ENCODE results near the gene KIRREL3.

KIRREL3 gene

DNA sequence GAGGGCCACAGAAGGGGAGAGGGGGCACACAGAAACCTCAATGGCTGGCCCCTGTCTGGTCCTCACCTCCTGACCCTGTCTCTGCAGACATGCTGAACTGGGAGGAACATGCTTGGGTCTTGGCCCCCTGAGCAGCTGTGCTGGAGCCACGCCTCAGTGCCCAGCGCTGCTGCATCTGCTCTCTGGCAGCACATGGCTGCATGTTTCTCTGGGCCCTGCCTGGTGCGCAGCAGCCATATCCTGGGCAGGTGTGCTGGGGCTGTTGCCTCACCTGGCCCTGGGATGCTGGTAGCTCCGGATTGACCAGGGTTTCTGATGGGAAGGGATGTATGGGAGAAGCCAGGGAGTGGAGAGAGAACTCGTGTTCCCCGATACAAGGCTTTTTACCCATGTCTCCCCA is 397.1 kb downstream of the KIRREL3 start:
- no peak for DNase-seq (ENCODE audit: low read depth)
- TF ChIP-seq, protein P1, sequence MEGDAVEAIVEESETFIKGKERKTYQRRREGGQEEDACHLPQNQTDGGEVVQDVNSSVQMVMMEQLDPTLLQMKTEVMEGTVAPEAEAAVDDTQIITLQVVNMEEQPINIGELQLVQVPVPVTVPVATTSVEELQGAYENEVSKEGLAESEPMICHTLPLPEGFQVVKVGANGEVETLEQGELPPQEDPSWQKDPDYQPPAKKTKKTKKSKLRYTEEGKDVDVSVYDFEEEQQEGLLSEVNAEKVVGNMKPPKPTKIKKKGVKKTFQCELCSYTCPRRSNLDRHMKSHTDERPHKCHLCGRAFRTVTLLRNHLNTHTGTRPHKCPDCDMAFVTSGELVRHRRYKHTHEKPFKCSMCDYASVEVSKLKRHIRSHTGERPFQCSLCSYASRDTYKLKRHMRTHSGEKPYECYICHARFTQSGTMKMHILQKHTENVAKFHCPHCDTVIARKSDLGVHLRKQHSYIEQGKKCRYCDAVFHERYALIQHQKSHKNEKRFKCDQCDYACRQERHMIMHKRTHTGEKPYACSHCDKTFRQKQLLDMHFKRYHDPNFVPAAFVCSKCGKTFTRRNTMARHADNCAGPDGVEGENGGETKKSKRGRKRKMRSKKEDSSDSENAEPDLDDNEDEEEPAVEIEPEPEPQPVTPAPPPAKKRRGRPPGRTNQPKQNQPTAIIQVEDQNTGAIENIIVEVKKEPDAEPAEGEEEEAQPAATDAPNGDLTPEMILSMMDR (IDR thresholded peaks at IDR 0.05; ENCODE audit: insufficient read depth, low read depth, low read length, missing control alignments): no peak
- no peak overlapping the region for H3K4me3 ChIP-seq (ENCODE audit: low read length)

DNA sequence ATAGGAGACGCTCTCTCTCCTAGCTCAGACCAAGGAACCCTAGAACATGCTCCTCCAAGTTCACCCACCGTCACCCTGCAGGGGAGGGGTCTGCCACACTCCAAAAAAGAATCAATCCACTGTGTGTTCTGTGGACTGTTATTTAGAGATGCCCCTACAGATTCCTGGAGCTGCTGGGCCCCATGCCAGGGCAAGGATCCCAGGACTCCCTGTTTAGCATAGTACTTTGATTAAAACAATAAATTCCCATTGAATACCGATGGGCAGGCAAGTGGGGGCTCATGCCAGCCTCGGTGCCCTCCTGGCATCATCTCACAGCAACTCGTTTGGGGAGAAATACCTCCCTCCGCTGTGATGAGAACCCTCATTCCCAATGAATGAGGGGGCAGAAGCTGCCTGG is 397.6 kb downstream of the KIRREL3 start:
- TF ChIP-seq, protein P1 (IDR thresholded peaks at IDR 0.05; ENCODE audit: insufficient read depth, low read depth, low read length, missing control alignments): no peak
- H3K4me3 ChIP-seq (ENCODE audit: low read length): no peak overlapping the region
- no peak for DNase-seq (ENCODE audit: low read depth)

DNA sequence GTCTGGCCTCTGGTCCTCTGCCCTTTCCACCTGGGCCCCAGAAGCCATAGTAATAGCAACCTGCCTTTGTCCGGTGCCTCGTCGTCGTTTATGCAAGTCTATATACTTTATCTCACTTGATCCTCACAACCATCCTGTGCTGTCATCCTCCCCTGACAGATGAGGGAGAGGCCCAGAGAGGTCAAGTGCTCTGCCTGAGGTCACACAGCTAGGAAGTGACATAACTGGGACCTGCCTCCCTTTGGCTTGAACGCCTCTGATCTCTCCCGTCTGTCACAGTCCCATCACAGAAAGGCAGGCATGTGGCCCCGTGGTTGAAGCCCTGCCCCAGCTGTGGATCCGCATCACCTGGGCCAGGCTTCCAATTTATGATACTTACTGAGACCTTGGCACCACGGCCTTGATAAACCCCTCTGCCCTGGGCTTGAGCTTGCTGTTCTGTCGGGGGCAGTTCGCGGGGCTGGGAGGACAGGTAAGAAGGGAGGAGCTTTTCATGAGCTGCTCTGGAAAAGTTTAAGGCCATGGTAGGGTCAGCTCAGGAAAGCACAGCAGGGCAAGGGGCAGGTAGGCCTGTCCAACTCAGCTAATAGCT is 398.1 kb downstream of the KIRREL3 start:
- TF ChIP-seq, protein P1 (IDR thresholded peaks at IDR 0.05; ENCODE audit: insufficient read depth, low read depth, low read length, missing control alignments): no peak
- no peak for DNase-seq (ENCODE audit: low read depth)
- no peak overlapping the region for H3K4me3 ChIP-seq (ENCODE audit: low read length)

DNA sequence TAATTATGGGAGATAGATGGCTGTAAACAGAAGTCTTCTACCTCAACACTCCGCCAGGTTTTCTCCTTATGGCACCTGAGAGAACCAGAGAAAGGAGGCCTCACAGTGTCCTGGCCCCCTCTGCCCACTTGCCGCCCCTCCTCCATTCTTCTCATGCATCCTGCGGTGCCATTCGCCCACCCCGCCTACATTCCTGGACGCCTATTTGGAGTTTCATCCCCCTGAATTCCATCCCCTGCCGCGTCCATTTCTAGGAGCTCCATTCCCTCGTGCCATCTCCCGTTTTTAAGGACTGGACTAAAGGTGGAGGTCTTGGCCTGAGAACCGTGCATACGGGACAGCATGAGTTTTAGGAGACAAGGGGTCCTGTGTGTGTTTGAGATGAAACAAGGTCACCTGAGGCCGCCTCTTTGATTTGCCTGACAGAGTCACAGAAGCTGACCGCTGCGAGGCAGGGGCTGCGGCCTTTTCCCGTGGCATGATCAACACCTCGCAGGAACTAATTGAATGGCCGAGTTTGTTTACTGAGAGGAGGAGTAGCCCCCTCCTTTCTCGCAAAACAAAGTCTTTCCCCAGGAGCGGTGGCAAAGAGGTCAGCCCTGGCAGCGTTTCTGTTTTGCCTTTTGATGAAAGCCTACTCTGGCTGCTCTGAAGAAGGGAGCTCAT is 398.9 kb downstream of the KIRREL3 start:
- TF ChIP-seq, protein P1 (IDR thresholded peaks at IDR 0.05; ENCODE audit: insufficient read depth, low read depth, low read length, missing control alignments): no peak
- no peak for DNase-seq (ENCODE audit: low read depth)
- H3K4me3 ChIP-seq (ENCODE audit: low read length): no peak overlapping the region

DNA sequence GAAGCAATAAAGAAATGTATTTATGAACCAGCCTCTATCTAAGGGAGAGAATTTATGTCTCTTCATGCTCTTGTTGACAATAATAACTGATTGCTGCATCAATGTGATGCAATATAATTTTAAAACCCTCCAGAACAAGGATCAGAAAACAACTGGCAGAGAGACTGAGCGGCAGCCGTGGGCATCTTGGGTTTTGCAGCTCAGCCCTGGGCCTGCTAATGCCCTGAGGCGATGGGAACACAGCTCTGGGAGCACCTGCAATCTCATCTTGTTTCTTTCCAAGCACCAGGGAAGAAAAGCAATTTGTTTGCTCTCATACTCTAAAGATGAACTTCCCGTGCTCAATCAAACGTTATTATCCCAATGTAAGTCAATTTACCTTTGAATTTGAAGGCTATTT is 399.4 kb downstream of the KIRREL3 start:
- TF ChIP-seq, protein P1 (IDR thresholded peaks at IDR 0.05; ENCODE audit: insufficient read depth, low read depth, low read length, missing control alignments): no peak
- DNase-seq (ENCODE audit: low read depth): no peak
- H3K4me3 ChIP-seq (ENCODE audit: low read length): no peak overlapping the region

DNA sequence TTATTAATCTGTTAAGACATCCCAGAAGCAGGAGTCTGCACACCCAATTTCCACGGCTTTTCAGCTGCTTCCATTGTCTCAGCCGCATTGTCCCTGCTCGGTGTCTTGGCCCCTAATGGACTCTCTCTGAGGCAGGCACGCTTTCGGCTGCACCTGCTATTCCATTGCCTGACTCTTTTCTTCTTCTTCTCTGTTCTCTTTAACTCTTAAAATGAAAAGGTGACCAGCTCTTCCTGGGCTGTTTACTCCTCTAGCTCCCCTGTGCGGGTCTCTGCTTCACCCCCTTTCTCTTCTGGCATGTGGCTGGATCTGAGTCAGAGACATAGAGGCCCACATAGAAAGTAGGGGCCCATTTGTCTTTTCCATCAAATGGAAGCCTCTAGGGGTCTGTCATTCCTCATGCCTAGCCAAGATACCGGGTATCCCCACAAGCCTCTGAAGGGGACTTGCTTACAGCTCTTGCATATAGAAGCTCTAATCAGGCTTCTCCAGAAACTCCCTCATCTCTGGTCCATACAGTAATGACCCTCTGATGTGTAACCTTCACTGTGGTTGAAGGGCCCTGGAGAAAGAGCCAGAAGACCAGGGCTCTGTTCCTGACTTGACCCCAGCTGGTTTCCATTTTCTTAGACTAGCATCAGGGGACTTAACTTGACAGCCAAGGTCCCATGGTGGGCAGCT is 401.2 kb downstream of the KIRREL3 start:
- TF ChIP-seq, protein P1 (IDR thresholded peaks at IDR 0.05; ENCODE audit: insufficient read depth, low read depth, low read length, missing control alignments): no peak
- DNase-seq (ENCODE audit: low read depth): no peak
- no peak overlapping the region for H3K4me3 ChIP-seq (ENCODE audit: low read length)

All from epithelial cell of esophagus (primary cell).